Keratinocyte (primary cell): Measurements from ENCODE around the gene SDF2L1. TPM values are rescaled to one million over a fixed set of nuclear protein-coding genes. Genes with fewer than 3 reads are reported as not detected.

Experiments used
- DNase-seq: peaks from one replicate; pipeline ENCODE4 v3.0.0-alpha.2; 2011; ENCODE audit warnings: low read depth, missing footprints, low spot score
- FAIRE-seq: peaks from 2 replicates; lab custom pipeline; 2011; peaks lifted over from hg19 to GRCh38; lab: Jason Lieb, UNC
- H2AFZ ChIP-seq: 2 replicates; pipeline ENCODE4 v1.6.0; 2012; ENCODE audit warnings: low read length, control low read depth, inconsistent platforms; ENCODE audit not compliant: control insufficient read depth
- H3K27ac ChIP-seq: 2 replicates; pipeline ENCODE4 v1.5.1; 2011; ENCODE audit warnings: low read length; ENCODE audit not compliant: control insufficient read depth, insufficient read depth
- H3K27me3 ChIP-seq: 3 replicates; pipeline ENCODE4 v1.6.0; 2011; ENCODE audit warnings: low read length; ENCODE audit not compliant: control insufficient read depth, insufficient read depth; ENCODE audit errors: extremely low read depth
- H3K36me3 ChIP-seq, 2 experiments: 2 replicates in 1 of 2; 3 replicates in 1 of 2; pipeline ENCODE4 v1.5.1; 2011; ENCODE audit warnings: low read length in 2 of 2, mild to moderate bottlenecking in 1 of 2; ENCODE audit not compliant: control insufficient read depth in 2 of 2, insufficient read depth in 2 of 2; ENCODE audit errors: extremely low read depth in 1 of 2
- H3K4me1 ChIP-seq: 3 replicates; pipeline ENCODE4 v1.5.1; 2011; ENCODE audit warnings: low read length; ENCODE audit not compliant: control insufficient read depth, insufficient read depth; ENCODE audit errors: extremely low read depth
- H3K4me2 ChIP-seq: 3 replicates; pipeline ENCODE4 v1.6.0; 2011; ENCODE audit warnings: low read depth, low read length; ENCODE audit not compliant: control insufficient read depth, insufficient read depth; ENCODE audit errors: extremely low read depth
- H3K4me3 ChIP-seq, 3 experiments: fragments of 200-600 bp in 1 of 3; sonication (generic) in 1 of 3; 2 replicates in 2 of 3; 3 replicates in 1 of 3; pipeline ENCODE4 v1.5.1; 2011 to 2016; ENCODE audit warnings: low read length in 3 of 3, mild to moderate bottlenecking in 3 of 3, control low read depth in 2 of 3, inconsistent platforms in 1 of 3, low read depth in 1 of 3, mixed read lengths in 1 of 3, mixed run types in 1 of 3, moderate library complexity in 1 of 3; ENCODE audit not compliant: control insufficient read depth in 2 of 3, insufficient read depth in 2 of 3; ENCODE audit errors: extremely low read depth in 1 of 3
- H3K79me2 ChIP-seq: 2 replicates; pipeline ENCODE4 v1.6.0; 2012; ENCODE audit warnings: low read length; ENCODE audit not compliant: control insufficient read depth, insufficient read depth
- H3K9ac ChIP-seq: 3 replicates; pipeline ENCODE4 v1.6.0; 2011; ENCODE audit warnings: low read length; ENCODE audit not compliant: control insufficient read depth, insufficient read depth; ENCODE audit errors: extremely low read depth
- H3K9me1 ChIP-seq: 3 replicates; pipeline ENCODE4 v1.6.0; 2011; ENCODE audit warnings: low read length; ENCODE audit not compliant: control insufficient read depth, insufficient read depth; ENCODE audit errors: extremely low read depth
- H3K9me3 ChIP-seq: 2 replicates; pipeline ENCODE4 v1.5.1; 2012; ENCODE audit warnings: low read depth, low read length; ENCODE audit not compliant: control insufficient read depth
- H4K20me1 ChIP-seq: 3 replicates; pipeline ENCODE4 v1.6.0; 2011; ENCODE audit warnings: low read length; ENCODE audit not compliant: control insufficient read depth, insufficient read depth; ENCODE audit errors: extremely low read depth
- CTCF ChIP-seq, 3 experiments: IDR thresholded peaks in 1 of 3; conservative IDR thresholded peaks in 1 of 3; optimal IDR thresholded peaks in 1 of 3; 2 replicates in 2 of 3; 3 replicates in 1 of 3; pipeline versions ENCODE3 to v1.5.1; 2011; ENCODE audit warnings: low read length in 3 of 3, mild to moderate bottlenecking in 3 of 3, moderate library complexity in 2 of 3, control low read depth in 1 of 3, inconsistent platforms in 1 of 3; ENCODE audit not compliant: insufficient read depth in 2 of 3; ENCODE audit errors: extremely low read depth in 1 of 3
- EZH2 ChIP-seq: IDR thresholded peaks from one replicate; pipeline ENCODE4 v1.6.1; 2012; ENCODE audit warnings: inconsistent platforms, mild to moderate bottlenecking, low read length, moderate library complexity
- dilution Hi-C: fragments of 300-500 bp; cut with MboI; formaldehyde crosslinking; loops from one replicate; pipeline ENCODE4 v1.7.0; 2020; ENCODE audit warnings: low sequenced_read_pairs; ENCODE audit not compliant: extremely low pct_ligation_motif_present
- polyA plus RNA-seq, 5 experiments: library from polyadenylated mRNA; depleted of rRNA in 3 of 5; stranded (reverse) in 3 of 5; stranded (forward) in 1 of 5; unstranded in 1 of 5; fragments of >200 nt; gene quantifications; 1 replicate in 1 of 5; 2 replicates in 3 of 5; 3 replicates in 1 of 5; pipeline versions ENCODE4 v1.2.1 to v1.2.3, GENCODE V29; 2011 to 2012; ENCODE audit warnings: missing spikeins in 2 of 5, low read depth in 1 of 5, low replicate concordance in 1 of 5

The SDF2L1 gene
- polyA plus RNA-seq, 1 donor (not counting 4 experiments of a cell fraction or from before 2014, with no cell fraction given): 25.6 TPM

GRCh38 chr22:21686634-21687393 is 44.7 kb downstream of the SDF2L1 start:
- Histone ChIP-seq H3K4me1 (no peaks in the 10 kb centered on the region), H3K4me3 (no peak overlapping the region), H3K27me3 (no peaks in the 10 kb centered on the region), H2AFZ (no peak overlapping the region), H3K79me2 (no peaks in the 10 kb centered on the region), H3K9ac (no peak overlapping the region), H3K36me3 (peaks cover 19 to 23% of the 10 kb centered on the region in 2 experiments), H3K27ac (no peak overlapping the region), H3K9me3 (no peaks in the 10 kb centered on the region), H4K20me1 (no peaks in the 10 kb centered on the region), H3K9me1 (no peaks in the 10 kb centered on the region), H3K4me2 (no peak overlapping the region)
- DNase-seq: no peak
- no peak for FAIRE-seq
- dilution Hi-C loops: no loop called here
- TF ChIP-seq EZH2 (no peak), CTCF (optimal IDR thresholded peaks at IDR 0.05 in 1 of 3, IDR thresholded peaks at IDR 0.05 in 1 of 3, conservative IDR thresholded peaks at IDR 0.05 in 1 of 3; ENCODE audit: extremely low read depth in 1 of 3, insufficient read depth in 2 of 3, low read length in 3 of 3) (no peak)

GRCh38 chr22:21687685-21688259 is 45.7 kb downstream of the SDF2L1 start:
- H3K27me3 ChIP-seq: no peaks in the 10 kb centered on the region
- no peak overlapping the region for H3K4me3 ChIP-seq
- no peaks in the 10 kb centered on the region for H3K79me2 ChIP-seq
- TF ChIP-seq CTCF (optimal IDR thresholded peaks at IDR 0.05 in 1 of 3, IDR thresholded peaks at IDR 0.05 in 1 of 3, conservative IDR thresholded peaks at IDR 0.05 in 1 of 3; ENCODE audit: extremely low read depth in 1 of 3, insufficient read depth in 2 of 3, low read length in 3 of 3) (no peak), EZH2 (no peak)
- no peak overlapping the region for H3K27ac ChIP-seq
- H3K9me1 ChIP-seq: no peaks in the 10 kb centered on the region
- H3K36me3 ChIP-seq: peaks cover 15 to 16% of the 10 kb centered on the region in 2 experiments
- no peaks in the 10 kb centered on the region for H4K20me1 ChIP-seq
- FAIRE-seq (no peak), DNase-seq (no peak)
- no peaks in the 10 kb centered on the region for H3K9me3 ChIP-seq
- no peak overlapping the region for H3K9ac ChIP-seq
- no peak overlapping the region for H3K4me2 ChIP-seq
- H2AFZ ChIP-seq: no peak overlapping the region
- dilution Hi-C loops: no loop called here
- H3K4me1 ChIP-seq: no peaks in the 10 kb centered on the region
